HG02642 (cell line): ENCODE data around the gene SMAD4.
A peak's percentile ranks its signal among the peaks of the same experiment; 100 is the strongest.
"Not testable (repeated sequence)": the region's sequence is repeated elsewhere in the genome, so short reads cannot be mapped to it uniquely, and the experiment has no call there.

Experiments
- ATAC-seq: cut with Tn5 transposase; IDR thresholded peaks from one replicate; pipeline ENCODE4 v1.9.1; 2021; ENCODE audit warnings: mild to moderate bottlenecking; ENCODE audit not compliant: unreplicated experiment, poor library complexity

SMAD4 gene

DNA sequence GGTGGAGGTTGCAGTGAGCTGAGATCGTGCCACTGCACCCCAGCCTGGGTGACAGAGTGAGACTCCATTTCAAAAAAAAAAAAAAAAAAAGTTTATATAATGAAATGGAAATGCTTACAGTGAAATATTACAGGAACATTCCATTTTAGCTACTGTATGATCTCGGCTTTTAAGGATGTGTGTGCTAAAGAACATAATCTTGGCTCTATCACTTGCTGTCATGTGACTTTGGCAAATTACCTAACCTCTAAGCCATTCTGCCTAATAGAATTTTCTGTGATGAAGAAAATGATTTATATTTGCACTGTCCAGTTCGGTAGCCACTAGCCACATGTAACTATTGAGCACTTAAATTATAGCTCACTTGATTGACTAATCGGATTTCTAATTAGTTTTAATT, 36.3 kb downstream of the SMAD4 start:
- no peak for ATAC-seq

GRCh38 chr18:51068105-51068504, 38.1 kb downstream of the SMAD4 start:
- ATAC-seq, result no peak

DNA sequence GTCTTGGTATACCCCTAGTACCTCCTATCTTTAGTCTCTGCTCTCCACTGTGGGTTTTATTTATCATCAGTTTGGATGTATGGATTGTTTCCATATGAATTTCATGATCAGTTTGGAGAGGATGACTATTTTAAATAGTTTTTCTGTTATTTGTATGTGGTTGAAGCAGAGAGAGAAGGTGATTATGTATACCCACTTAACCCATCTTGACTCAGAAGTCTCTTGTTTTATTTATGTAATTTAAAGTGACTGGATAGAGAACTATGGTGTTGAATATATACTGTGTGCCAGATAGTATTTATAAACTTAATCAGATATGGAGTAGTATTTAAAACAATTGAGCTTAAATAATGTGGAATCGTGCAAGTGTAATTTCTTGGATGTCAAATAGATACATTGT, 39.9 kb downstream of the SMAD4 start:
- ATAC-seq, result no peak

DNA sequence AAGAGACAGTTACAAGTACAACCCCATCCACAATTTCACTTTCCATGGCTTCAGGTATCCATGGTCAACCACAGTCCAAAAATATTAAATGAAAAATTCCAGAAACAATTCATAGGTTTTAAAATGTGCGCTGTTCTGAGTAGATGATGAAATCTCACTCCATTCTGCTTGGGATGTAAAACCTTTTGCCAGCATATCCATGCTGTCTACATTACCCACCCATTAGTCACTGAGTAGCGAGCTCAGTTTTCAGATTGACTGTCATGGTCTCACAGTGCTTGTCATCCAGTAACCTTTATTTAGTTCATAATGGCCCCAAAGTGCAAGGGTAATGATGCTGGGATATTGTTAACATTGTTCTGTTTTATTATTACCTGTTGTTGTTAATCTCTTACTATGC, 40.5 kb downstream of the SMAD4 start:
- no peak for ATAC-seq

GRCh38 chr18:51072586-51073313, 42.7 kb downstream of the SMAD4 start:
- ATAC-seq, result no peak

DNA sequence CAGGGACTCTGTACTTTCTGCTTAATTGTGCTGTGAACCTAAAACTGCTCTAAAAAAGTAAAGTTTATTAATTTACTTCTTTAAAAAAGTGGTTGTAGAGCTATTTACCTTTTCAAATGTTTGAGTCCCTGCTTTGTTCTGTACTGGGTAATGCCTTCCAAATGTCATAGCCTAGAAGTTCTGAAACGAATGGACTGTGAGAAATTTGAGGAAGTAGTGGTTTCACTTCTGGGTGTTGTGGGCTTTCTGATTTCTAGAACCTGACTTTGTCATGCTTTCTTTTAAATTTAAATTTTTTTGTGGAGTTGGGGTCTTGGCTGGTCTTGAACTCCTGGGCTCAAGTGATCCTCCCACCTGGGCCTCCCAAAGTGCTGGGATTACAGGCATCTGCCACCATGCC, 44.6 kb downstream of the SMAD4 start:
- ATAC-seq, result peak; percentile 75

- no peak for ATAC-seq
Measured at GRCh38 chr18:51076503-51076902, 46.5 kb downstream of the SMAD4 start.

- peak; percentile 59 for ATAC-seq
Measured at GRCh38 chr18:51077217-51077616, 47.2 kb downstream of the SMAD4 start.

DNA sequence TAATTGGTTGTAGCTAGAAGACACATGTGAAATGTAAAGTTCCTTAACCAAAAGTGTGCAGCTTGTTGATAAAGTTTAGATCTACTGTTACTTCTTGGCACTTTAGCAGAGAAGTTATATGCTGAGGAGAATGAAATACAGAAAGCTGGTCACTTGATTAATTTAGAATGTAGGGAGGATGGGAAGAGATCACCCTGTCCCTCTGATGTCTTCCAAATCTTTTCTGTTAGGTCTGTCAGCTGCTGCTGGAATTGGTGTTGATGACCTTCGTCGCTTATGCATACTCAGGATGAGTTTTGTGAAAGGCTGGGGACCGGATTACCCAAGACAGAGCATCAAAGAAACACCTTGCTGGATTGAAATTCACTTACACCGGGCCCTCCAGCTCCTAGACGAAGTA, 48.0 kb downstream of the SMAD4 start:
- ATAC-seq, result no peak

DNA sequence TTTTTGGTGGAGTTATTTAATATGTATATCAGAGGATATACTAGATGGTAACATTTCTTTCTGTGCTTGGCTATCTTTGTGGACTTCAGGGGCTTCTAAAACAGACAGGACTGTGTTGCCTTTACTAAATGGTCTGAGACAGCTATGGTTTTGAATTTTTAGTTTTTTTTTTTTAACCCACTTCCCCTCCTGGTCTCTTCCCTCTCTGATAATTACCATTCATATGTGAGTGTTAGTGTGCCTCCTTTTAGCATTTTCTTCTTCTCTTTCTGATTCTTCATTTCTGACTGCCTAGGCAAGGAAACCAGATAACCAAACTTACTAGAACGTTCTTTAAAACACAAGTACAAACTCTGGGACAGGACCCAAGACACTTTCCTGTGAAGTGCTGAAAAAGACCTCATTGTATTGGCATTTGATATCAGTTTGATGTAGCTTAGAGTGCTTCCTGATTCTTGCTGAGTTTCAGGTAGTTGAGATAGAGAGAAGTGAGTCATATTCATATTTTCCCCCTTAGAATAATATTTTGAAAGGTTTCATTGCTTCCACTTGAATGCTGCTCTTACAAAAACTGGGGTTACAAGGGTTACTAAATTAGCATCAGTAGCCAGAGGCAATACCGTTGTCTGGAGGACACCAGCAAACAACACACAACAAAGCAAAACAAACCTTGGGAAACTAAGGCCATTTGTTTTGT, 52.7 kb downstream of the SMAD4 start:
- peak; percentile 57 for ATAC-seq

GRCh38 chr18:51083398-51083797, 53.4 kb downstream of the SMAD4 start:
- ATAC-seq, result no peak

DNA sequence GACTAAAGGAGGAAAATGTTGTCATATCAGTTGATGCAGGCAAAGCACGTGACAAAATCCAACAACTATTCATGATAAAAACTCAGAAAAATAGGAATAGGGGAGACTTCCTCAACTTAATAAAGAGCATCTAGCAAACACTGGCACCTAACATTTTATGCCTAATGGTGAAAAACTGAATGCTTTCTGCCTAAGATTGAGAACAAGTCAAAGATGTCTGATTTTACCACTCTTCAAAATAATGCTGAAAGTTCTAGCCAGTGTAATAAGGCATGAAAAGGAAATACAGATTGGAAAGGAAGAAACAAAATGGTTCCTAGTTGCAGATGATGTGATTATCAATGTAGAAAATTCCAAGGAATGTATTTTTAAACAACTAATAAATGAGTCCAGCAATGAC, 58.4 kb downstream of the SMAD4 start:
- ATAC-seq, result no peak

- ATAC-seq, result no peak
Measured at GRCh38 chr18:51089691-51090090, 59.7 kb downstream of the SMAD4 start.

- no peak for ATAC-seq
Measured at GRCh38 chr18:51091270-51091669, 61.3 kb downstream of the SMAD4 start.

DNA sequence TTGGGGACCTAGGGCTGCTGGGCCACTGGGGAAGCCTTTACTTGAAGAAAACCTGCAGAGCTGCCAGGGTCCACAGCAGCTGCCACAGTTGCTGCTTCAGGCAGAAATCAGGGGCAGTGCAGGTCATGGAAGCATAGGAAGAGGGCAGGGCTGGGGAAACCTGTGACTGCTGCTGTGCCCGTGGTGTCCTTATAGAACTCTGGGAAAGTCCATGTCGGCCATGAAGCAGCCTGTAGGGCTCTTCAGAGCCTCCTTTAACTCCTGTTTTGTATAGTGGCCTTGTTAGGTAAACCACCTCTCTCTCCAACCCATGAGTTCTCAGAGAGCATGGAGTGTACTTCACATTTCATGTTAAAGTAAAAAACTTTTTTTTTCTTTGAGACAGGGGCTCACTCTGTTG, 62.1 kb downstream of the SMAD4 start:
- no peak for ATAC-seq

DNA sequence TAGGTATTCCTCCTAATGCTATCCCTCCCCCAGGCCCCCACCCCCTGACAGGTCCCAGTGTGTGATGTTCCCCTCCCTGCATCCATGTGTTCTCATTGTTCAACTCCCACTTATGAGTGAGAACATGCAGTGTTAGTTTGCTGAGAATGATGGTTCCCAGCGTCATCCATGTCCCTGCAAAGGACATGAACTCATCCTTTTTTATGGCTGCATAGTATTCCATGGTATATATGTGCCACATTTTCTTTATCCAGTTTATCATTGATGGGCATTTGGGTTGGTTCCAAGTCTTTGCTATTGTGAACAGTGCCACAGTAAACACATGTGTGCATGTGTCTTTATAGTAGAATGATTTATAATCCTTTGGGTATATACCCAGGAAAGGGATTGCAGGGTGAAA, 63.0 kb downstream of the SMAD4 start:
- not testable (repeated sequence) for ATAC-seq

GRCh38 chr18:51097021-51097822, 67.2 kb downstream of the SMAD4 start:
- no peak for ATAC-seq

DNA sequence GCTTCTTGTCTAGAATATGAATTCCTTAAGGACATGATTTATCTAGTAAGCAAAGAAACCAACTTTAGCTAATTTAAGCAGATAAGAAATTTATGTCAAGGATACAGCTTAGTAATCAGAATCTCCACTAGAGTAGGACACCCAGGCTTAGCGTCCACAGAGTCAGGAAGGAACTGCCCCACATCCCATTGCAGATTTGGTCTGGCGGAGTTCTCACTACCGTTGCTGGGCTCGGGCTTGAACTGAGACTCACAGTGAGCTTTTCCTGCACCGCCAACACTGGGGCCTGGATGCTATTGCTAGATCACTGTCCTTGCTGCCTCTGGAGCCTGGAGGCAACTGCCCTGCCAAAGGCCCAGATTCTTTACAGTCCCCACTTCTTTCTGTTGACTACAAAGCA, 68.1 kb downstream of the SMAD4 start:
- no peak for ATAC-seq

DNA sequence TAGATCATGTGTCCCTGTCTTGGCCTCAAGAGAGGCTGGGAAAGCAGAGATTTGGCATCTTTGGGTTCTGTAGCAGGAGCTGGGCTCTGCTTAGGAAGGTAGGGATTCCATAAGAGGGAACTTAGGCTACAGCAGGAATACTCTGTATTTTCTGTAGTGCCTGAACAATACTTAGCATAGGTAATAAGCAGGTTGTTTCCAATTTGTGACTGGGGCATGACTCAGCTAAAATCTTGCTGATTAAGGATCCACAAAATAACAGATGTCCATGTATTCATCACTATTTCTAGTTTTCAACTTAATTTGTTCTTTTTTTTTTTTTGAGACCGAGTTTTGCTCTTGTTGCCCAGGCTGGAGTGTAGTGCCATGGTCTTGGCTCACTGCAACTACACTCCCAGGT, 68.5 kb downstream of the SMAD4 start:
- ATAC-seq, result no peak

DNA sequence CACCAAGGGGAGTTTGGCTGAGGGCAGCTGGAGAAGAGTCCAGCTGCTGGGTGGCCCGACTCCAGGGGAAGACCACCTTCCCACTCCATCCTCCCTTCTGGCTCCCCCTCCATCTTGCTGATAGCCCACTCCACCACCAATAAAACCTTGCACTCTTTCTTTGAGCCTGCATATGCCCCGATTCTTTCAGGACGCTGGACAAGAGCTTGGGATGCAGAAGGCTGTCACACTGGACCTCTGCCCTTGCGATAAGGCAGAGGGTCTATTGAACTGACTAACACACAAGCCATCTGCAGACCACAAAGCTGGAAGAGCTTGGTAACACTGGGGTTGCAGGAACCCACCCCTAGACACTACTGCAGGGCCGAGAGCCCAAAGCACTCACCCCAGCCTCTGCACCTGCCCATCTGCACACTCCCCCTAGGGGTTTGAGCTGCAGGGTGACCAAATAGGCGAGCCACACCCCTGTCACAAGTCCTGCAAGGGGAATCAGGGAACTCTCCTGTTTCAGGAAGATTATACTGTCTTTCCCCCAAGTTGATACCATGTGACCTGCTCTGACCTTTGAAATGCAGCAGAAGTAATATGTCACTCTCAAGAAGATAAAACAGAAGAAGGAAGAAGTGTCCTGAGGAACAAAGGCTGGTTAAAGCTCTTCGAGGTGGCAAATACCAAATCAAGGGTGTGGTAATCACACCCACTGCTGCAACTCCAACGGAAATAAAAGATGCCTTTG, 70.5 kb downstream of the SMAD4 start:
- no peak for ATAC-seq

GRCh38 chr18:51107082-51107481, 77.1 kb downstream of the SMAD4 start:
- ATAC-seq, result peak; percentile 44
